RPMI7951 (cell line): ENCODE data around the gene LRRC47. TPM values are rescaled to one million over a fixed set of nuclear protein-coding genes. Genes with fewer than 3 reads are reported as not detected.

ENCODE experiments used
- DNase-seq: peaks from one replicate; pipeline ENCODE4 v3.0.0-alpha.2; 2012; ENCODE audit warnings: low read depth
- total RNA-seq: library from RNA; depleted of rRNA; stranded (reverse); fragments of >200 nt; shearing (Covaris generic); gene quantifications from 2 replicates; pipeline ENCODE4 v1.2.3, GENCODE V29; 2014

LRRC47 gene
- total RNA-seq, 1 experiment from 2014 or later = 19.2 TPM

DNA sequence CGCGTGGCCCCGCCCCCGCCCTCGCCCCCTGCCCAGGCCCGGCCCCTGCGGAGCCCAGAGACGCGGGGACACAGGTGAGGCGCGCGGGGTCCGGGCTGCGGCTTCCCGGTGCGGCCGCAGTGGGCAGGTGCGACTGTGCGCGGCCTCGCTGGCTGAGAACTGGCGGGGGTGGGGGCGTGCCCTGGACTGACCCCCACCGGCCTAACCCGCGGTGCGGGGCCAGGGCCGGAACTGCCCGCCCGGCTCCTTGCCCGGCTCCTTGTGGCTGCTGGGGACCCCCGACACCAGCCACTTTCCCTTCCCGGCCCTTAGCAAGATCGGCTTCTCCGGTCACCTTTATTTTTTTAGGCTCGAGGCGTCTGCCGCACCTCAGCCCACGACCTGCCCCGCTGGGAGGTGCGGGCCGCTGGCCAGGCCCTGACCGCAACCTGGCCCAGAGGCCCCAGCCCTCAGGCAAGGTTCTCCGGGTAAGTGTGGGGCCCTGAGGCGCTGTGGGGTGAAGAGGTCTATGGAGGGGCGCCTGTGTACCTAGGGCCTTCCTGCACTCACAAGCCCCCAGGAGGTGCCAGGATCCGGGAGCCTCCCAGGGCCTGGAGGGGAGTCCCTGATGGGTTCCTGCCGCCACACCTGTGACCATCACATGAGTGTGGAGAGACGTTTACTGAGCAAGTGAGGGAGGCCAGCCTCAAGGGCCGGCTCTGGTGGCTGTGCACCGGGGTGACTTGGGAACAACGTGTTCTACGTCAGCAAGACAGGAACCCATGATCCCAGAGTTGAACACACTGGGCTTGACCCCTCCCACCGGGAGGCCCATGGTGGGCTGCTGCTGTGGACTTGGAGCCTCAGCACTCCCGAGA lies 23.4 kb downstream of the LRRC47 start, which contains the start of gene SMIM1:
SMIM1 (plus strand) TSS at position 35 of the 857 bp plus-strand sequence. CDS start 2,625 bp downstream, outside the sequence.
- no peak for DNase-seq

DNA sequence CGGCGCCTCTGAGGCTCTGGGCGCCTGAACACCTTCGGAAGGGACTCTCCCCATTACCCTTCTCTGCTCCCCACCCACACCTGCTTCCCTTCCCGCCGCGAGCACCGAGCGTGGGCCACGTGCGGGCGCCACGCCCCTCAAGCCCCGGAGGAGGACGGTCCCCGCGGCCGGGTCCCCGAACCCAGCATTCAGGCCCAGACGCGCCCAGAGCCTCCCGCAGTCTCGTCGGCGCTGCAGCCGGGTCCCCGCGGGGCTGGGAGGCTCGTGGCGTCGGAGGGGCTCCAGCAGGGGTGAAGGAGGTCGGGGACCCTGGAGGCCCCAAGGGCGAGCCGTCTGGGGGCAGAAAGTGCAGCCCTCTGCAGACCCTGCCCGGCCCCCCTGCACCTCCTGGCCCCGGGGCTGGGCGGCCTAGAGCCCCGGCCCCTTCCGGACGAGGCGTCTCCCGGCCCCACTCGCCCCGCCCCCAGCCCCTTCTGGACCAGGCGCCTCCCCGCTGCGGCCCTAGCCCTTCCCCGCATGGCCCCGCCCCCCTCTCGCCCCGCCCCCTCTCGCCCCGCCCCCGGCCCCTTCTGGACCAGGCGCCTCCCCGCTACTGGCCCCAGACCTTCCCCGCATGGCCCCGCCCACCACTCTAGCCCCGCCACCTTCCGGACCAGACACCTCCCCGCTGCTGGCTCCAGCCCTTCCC lies 24.1 kb downstream of the LRRC47 start:
- DNase-seq = peak; percentile 70

DNA sequence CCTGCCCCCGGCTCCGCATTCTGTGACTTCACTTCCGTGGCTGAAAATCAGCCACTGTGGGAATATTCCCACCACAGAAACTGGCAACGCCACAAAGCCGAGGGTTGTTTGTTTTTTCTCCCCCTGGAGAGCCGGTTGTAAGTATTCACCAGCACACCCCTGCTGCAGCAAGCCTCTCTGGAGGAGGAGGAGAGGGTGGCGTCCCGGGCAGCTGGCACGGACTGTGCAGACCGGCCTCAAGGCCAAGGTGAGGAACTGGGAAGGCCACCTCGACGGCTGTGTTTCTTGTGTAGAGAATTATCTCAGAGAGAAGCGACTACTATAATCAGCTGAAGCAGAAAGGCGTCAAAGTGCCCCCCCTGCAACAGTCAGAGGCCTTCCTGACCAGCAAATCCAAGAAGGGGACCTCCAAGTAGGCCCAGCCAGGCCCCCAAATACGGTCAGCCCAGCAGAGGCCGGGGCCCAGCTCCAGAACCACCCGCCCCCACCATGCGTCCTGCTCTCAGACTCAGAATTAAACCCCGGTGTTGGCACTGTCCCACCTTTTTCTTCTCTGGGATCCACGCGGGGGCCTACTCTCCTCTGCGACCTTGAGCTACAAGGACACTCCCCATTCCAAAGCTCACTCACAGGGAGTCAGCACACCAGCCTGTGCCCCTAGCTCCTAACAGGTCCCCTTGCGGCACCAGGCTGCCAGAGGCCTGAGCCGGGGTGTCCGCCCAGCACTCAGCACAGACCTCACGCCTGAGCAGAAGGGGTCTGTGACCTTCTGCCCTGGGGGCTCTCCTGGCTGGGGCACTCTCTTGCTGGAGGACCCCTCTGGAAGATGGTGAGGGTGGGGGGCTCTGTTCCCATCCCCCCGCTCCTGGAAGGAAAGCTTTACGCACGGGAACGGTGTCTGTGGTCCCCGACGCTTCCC lies 24.9 kb downstream of the LRRC47 start:
- DNase-seq = no peak

DNA sequence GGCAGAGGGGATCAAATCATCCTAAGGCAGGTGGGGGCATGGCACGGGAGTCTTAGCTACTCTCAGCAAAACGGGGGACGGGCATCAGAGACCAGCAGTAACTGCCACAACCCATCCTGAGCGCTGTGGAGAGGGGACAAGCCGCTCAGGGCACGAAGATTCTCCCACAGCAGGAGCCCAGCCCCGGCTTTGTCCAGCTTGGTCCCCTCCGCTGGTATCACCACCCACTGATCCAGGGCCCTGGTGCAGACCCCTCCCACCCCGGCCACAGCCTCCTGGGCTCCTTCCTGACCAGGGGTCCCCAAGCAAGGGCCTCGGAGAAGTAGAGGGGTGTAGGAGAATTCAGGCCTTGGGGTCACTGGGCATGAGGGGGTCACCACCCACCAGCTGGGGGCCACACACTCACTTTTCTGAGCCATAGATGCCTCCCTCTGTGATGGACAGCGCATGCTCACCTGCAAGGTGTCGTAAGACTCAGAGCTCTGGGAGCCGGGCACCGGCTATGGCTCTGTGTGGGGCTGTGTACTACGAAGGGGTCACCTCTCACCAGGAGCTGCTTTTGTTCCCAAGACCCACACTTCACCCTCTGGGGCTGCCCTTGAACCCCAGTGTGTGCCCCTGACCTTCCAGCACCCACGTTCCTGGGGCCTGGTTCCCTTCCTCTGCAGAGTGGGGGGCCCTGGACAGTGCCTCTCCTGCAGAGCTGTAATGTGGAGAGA lies 26.1 kb downstream of the LRRC47 start:
- DNase-seq = no peak

DNA sequence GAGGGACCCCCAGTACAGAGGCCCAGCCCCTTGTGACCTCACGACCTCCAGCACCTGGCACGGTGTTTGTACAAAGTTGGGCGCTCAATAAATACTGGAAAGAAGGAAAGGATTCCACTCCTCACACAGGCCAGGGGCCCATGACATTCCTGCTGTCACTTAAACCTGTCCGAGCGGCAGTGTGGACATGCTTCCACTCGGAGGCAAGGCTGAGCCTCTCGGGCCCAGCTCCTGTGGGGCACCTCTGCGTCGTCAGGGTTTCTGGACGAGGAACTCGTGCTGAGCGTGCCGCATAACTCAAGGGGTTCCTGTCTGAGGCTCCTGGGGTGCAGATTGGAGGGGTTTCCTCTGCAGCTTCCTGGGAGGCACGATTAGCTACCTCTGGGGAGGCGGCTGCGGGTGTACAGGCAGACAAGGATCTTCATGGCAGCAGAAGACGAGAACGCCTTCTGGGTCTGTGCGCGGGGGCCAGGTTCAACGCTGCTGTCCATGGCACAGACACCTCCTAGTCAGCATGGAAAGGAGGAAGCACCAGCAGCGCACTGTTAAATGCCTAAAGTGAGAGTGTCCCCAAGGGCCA lies 27.4 kb downstream of the LRRC47 start:
- no peak for DNase-seq

GRCh38 chr1:3767328-3767925 lies 28.9 kb downstream of the LRRC47 start:
- no peak for DNase-seq

DNA sequence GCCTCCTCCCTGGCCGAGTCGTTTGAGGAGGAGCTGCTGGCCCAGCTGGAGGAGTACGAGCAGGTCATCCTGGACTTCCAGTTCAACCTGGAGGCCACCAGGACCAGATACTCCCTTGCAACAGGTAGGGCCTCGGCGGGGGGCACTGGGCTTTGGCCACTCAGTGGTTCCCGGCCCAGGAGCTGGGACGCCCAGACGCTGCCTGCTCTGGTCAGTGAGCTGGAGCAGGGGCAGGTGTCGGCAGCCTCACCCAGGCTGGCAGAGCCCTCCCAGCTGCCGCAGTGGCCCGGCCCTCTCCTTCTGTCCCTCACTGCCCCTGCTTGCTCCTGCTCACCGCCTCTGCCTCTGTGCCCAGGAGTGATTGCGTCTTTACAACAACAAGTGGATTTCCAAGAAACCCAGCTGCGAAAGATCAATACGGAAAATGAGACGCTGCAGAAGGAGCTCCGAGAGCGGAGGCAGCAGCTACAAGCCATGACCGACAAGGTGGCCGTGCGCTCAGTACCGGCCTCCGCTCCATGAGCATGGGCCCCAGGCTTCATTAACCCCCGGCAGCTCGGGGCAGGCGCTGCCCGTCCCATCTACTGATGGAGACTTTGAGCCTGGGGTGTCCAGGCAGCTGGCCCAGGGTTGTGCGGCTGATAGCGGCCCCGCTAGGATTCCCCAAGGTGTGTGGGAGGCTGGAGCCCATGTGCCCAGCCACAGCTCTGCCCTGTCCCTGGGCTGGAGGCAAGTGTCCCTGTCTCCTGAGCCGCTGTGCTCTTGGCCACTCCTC lies 32.8 kb downstream of the LRRC47 start:
- DNase-seq = no peak

- DNase-seq = no peak
These were observed 33.4 kb downstream of the LRRC47 start for GRCh38 chr1:3762873-3763228.

DNA sequence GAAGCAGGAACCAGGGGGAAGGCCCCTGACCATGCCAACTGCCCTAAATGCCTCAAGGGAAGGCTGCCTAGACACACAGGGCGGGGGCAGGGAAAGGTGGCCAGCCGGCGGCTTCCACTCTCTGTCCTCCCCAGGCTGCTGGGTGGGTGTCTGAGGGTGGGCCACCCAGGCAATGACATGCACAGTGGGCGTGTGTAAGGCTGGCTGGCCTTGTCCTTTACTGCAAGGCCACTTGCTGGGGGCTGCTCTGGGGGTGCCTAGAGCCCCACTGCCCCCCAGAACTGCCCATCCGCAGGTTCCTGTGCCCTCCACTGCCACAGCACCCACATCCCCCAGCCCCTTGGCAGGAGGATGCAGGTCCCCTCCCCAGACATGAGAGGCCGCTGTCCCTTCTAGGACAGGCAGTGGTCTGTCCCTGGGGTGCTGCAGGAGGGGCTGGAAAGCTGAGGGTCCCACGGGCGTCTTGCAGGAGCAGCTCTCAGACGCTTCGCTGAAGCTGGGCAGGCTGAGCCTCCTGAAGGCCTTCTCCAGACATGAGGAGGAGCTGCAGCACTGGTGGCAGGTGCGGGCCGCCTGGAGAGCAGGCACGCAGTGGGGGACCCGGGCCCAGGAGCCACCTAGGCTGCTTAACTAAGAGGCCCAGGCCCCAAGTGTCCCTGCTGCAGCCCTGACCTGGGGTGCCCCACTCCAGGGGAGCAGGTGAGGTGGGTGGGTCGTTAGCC lies 34.0 kb downstream of the LRRC47 start:
- no peak for DNase-seq

DNA sequence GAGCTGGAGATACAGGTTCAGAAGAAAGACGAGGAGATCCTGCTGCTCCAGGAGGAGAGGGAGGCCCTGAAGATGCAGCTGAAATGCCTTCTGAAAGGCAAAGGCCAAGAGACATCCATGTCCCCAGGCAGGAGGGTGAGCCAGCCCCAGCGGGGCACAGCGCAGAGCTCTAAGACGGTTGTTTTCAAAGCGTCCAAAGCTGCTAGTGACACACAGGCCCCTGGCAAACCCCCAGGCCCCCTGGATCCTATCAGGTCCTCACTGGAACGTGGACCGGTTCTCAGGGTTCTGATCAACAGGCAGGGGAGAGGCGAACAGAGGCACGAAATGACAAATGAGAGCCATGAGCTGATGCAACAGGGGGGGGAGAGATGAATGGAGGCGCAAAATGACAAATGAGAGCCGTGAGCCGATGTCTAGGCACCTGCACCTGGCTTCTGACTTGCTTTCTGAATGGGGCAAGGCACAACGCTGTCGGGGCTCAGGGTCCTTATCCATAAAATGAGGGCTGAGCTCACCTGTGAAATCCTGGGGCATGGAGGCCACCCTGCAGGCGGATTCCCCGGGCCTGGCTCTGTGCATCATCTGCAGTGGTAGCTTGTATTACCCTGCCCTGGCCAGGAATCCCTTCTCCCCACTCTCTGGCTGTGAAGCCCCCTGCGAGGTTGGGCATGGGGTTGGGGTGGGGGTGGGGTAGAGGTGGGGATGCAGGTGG lies 34.8 kb downstream of the LRRC47 start:
- no peak for DNase-seq

DNA sequence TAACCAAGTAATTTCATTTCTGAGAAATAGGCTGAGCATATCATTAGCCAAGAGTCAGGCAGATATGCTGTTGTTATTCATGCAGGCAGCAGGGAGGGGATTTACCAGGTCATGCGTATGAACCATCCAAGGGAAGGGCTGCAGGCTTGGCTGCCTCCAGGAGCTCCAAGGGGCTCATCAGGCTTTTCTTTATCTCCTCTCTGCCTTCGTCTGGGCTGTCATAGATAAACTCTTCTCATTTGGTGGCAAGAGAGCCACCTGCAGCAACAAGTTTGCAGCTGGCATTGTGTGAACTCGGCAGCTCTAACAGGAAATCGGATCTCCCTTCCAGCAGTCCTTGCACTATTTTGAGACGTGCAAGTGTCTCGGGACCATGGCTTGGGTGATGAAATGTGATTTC lies 36.5 kb downstream of the LRRC47 start:
- DNase-seq = no peak

DNA sequence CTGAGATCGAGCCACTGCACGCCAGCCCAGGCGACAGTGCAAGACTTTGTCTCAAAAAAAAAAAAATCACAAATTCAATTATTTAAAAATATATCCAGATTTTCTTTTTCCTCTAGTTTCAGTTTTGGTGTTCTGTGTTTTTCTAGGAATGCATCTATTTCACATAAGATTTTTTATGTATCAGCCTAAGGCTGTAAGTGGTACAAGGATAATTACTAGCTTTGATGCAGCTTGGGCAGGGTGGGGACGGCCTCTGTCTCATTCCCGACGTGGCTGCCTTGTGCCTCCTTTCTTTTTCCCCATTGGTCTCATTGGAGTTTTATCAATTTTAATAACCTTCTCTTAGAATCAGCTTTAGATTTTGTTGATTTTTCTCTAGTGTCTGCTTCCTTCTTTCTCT lies 37.1 kb downstream of the LRRC47 start:
- DNase-seq = no peak

DNA sequence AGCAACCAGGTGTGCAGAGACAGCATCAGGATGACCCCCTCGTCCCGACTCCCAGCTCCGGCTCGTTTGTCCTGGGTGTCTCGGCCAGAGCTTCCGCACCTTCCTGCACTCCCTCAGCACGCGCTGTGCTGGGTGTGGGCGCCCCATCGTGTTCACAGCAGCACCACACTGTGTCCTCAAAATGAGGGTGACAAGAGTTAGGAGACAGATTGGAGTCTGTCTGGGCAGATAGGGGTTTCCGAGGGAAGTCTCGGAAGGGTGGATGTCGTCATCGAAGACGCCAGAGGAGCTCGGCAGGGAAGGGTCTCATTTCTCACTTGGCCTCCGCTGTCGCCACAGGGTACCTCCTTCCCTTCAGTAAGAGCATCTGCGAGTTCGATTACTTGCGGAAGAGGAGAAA lies 39.9 kb downstream of the LRRC47 start:
- DNase-seq = no peak

GRCh38 chr1:3753656-3754454 lies 42.4 kb downstream of the LRRC47 start:
- DNase-seq = no peak

- no peak for DNase-seq
These were observed 43.8 kb downstream of the LRRC47 start, which contains the start of gene CCDC27 for GRCh38 chr1:3752400-3752945. CCDC27 (plus strand) TSS chr1:3752450; CDS start chr1:3752482, 32 bp downstream.

- DNase-seq = no peak
These were observed 45.6 kb downstream of the LRRC47 start for GRCh38 chr1:3750741-3751140.

DNA sequence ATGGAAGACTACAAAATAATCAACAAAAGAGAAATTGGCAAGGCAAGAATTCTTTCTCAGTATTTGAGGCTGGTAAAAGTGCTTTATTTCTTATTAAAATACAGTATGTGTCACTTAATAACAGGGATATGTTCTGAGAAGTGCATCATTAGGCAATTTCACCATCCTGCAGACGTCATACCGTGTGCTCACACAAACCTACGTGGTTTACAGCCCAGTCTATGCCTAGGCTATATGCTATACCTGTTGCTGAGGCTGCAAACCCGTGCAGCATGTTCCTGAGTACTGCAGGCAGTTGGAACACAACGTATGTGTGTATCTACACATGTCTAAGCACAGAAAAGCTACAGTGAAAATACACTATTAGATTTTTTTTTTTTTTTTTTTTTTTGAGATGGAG lies 46.8 kb downstream of the LRRC47 start:
- DNase-seq = no peak
